ENCODE data around the gene ATG4A.

Gene ATG4A

DNA sequence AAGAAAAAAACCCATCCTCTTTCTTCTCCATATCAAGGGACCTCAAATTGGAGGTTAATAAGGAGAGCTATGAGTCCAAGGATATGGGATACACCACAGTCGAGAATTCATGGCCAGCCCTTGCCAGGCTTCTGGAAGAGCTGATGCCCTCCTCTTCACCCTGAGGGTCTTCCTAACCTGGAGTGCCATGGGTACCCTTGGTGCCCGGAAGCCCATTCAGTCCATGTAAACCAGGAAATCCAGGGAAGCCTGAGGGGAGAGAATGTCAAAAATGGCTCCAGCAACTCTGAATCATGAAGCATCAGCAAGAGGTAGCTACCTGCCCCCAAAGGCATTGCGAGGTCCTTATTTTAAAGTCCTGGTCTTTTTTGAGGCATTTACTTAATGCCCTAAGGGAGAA is 78.2 kb downstream of the ATG4A start:
- no peak for DNase-seq

GRCh38 chrX:108171671-108172070 is 80.1 kb downstream of the ATG4A start:
- DNase-seq = no peak

- no peak for DNase-seq
Observed at GRCh38 chrX:108173874-108174273, 82.3 kb downstream of the ATG4A start.

- DNase-seq = no peak
Observed at GRCh38 chrX:108177351-108178142, 86.0 kb downstream of the ATG4A start.

DNA sequence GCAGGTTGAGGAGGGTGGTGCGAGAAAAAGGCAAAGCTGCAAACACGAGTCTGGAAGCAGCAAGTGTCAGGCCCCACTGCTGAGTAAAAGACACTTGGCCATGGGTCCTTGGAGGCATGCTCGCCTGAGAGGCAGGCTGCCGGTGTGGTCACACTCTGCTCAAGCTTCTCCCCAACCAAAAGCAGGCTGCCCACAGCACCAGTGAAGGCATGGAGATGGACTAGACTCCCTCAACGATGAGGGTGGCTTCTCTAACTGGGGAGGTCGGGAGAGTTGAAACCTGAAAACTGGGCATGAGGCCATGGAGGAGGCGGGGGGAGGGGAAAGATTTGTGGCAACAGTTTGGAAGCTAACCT is 86.5 kb downstream of the ATG4A start:
- DNase-seq = no peak

GRCh38 chrX:108186811-108187210 is 95.2 kb downstream of the ATG4A start:
- no peak for DNase-seq

DNA sequence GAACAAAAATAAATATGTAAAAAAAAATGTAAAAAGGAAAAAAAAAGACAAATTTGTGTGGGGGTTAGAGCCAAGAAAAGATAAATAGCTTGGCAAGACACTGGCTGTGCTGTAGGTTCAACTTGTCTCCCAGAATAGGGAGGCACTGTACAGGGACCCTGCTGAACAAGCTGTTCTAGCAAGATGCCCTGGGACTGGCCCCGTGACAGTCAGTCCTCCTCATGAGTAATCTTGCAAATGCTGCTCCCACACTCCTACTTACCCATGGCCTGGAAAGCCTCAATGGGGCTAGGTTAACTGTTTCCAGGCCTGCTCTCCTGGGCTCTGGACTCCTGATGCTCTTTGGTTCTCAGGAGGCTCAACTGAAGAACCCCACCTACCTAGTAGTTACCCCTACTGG is 106.8 kb downstream of the ATG4A start:
- no peak for DNase-seq

DNA sequence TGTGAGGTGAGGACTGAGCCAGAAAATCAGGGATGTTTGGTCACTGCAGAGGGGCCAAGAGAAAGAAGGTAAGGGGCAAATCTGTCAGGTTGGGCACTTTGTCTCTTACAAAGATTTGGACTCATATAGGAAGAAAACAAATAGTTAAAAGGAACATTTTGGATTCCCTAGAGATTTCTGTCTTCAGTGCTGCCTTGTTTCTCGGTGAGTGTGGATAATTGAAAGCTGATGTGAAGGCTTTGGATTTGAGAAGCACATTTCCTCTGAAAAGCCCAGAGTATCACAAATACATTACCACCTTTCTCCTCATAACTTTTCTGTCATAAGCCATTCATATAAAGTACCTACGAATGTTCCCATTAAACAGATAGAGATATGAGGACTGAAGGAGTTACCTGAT is 107.5 kb downstream of the ATG4A start:
- DNase-seq = no peak

GRCh38 chrX:108199691-108200090 is 108.1 kb downstream of the ATG4A start:
- DNase-seq = no peak

- DNase-seq = no peak
Observed at GRCh38 chrX:108203540-108203939, 112.0 kb downstream of the ATG4A start.
